ENCODE data around the gene MTF1.
A peak's percentile ranks its signal among the peaks of the same experiment; 100 is the strongest.
"Not testable (repeated sequence)": the region's sequence is repeated elsewhere in the genome, so short reads cannot be mapped to it uniquely, and the experiment has no call there.

MTF1 gene

DNA sequence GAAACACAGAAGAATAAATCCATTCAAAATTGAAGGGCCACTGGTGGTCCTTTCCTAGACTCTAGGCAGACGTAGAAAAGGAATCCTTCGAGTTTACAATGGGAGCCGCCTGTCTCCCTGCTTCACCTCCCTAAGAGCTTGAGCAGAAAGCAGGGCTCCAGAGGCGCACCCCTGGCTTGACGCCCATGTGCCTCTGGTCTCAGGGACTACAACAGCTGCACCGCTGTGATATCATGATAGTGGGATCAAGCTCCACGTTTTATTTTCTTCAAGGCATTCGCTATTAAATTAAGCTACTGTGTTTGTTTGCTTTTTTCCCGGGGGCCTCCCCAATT is 52.2 kb downstream of the MTF1 start:
- ATAC-seq (no peak), DNase-seq (no peak)
- peaks cover 53% of the 10 kb centered on the region for H3K36me3 Mint-ChIP-seq (ENCODE audit: low read depth)
- no peaks in the 10 kb centered on the region for H3K27me3 Mint-ChIP-seq
- peak overlapping the region; percentile 93 for H3K27ac Mint-ChIP-seq
- H3K4me3 Mint-ChIP-seq, result peak overlapping the region; percentile 91
- peaks cover 48% of the 10 kb centered on the region for H3K4me1 Mint-ChIP-seq
- no peaks in the 10 kb centered on the region for H3K9me3 Mint-ChIP-seq

DNA sequence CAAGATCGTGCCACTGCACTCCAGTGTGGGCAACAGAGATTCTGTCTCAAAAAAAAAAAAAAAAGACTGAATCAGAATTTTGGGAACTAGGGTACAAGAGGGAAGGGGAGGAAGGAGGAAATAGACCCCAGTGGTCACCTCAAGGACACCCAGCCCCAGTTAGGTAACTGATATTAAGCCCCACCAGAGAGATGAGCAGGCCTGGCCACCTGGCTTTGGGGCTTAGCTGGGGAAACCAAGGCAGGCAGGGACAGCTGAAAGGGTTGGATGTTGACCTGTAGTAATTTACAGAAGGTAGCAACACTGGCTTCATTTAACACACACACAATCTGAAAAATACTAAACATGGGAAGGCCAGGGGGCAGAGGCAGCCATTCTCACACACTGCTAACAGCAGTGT is 57.0 kb downstream of the MTF1 start:
- H3K4me3 Mint-ChIP-seq, result no peak overlapping the region
- no peak for DNase-seq
- H3K36me3 Mint-ChIP-seq (ENCODE audit: low read depth), result peaks cover 62% of the 10 kb centered on the region
- H3K27me3 Mint-ChIP-seq, result no peaks in the 10 kb centered on the region
- peaks cover 23% of the 10 kb centered on the region for H3K4me1 Mint-ChIP-seq
- ATAC-seq, result no peak
- H3K9me3 Mint-ChIP-seq, result no peaks in the 10 kb centered on the region
- H3K27ac Mint-ChIP-seq, result no peak overlapping the region

DNA sequence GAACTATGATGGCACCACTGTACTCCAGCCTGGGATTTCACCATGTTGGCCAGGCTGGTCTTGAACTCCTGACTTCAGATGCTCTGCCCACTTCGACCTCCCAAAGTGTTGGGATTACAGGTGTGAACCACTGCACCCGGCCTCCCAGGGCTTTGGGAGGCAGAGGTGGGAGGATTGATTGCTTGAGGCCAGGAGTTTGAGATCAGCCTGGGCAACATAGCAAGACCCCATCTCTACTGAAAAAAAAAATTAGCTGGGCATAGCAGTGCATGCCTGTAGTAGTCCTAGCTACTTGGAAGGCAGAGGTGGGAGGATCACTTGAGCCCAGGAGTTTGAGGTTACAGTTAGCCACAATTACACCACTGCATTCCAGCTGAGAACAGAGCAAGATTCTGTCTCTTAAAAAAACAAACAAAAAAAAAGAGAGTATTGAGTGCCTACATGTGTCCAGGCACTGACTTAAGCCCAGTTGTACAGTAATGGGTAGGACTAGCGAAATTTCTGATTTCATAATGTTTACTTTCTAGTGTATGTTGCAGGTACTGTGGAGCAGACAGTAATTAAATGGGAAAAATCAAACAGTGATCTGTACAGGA is 61.5 kb downstream of the MTF1 start:
- no peak overlapping the region for H3K27ac Mint-ChIP-seq
- peaks cover 20% of the 10 kb centered on the region for H3K36me3 Mint-ChIP-seq (ENCODE audit: low read depth)
- no peak overlapping the region for H3K4me3 Mint-ChIP-seq
- no peak for DNase-seq
- no peaks in the 10 kb centered on the region for H3K9me3 Mint-ChIP-seq
- ATAC-seq, result no peak
- H3K4me1 Mint-ChIP-seq, result peaks cover 20% of the 10 kb centered on the region
- peaks cover 8% of the 10 kb centered on the region for H3K27me3 Mint-ChIP-seq

DNA sequence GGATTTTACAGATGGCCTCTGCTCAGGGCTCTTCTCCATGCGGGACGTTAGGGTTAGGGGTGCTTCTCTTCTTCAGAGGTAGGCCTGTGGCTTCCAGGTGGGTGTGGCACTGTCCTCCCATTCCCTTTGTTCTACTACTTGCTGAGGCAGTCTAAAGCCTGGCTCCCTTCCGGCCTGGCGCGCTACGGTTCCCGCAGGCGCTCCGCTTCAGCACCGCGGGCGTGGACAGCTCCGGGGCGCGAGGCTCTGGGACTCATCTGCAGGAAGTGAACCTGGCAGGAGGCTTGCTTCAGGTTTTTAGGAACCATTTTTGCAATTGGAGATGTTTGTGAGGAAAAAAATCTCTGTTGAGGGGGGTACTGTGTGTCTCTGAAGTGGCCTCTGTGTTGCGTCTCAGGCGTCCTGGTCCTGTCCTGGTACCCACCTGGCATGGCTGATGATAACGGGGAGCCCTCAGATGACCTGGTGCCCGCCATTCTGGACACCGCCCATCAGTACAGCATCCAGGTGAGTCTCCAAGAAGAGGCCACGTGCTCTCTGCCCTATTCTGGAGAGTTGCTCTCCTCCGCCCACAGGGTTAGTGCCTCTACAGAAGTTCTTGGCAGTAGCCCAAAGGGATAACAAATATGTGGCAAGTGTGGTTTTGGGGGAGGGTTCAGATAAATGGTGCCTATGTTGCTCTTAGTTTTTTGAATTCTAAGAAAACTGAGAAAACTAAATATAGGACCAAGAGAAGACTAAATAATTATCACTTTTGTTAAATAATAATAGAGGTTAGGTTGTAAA is 63.9 kb downstream of the MTF1 start:
- H3K27me3 Mint-ChIP-seq, result peaks cover 29% of the 10 kb centered on the region
- ATAC-seq, result no peak
- no peak overlapping the region for H3K27ac Mint-ChIP-seq
- peak; percentile 56 for DNase-seq
- peaks cover 20% of the 10 kb centered on the region for H3K4me1 Mint-ChIP-seq
- peak overlapping the region; percentile 60 for H3K4me3 Mint-ChIP-seq
- H3K9me3 Mint-ChIP-seq, result no peaks in the 10 kb centered on the region
- peaks cover 8% of the 10 kb centered on the region for H3K36me3 Mint-ChIP-seq (ENCODE audit: low read depth)

DNA sequence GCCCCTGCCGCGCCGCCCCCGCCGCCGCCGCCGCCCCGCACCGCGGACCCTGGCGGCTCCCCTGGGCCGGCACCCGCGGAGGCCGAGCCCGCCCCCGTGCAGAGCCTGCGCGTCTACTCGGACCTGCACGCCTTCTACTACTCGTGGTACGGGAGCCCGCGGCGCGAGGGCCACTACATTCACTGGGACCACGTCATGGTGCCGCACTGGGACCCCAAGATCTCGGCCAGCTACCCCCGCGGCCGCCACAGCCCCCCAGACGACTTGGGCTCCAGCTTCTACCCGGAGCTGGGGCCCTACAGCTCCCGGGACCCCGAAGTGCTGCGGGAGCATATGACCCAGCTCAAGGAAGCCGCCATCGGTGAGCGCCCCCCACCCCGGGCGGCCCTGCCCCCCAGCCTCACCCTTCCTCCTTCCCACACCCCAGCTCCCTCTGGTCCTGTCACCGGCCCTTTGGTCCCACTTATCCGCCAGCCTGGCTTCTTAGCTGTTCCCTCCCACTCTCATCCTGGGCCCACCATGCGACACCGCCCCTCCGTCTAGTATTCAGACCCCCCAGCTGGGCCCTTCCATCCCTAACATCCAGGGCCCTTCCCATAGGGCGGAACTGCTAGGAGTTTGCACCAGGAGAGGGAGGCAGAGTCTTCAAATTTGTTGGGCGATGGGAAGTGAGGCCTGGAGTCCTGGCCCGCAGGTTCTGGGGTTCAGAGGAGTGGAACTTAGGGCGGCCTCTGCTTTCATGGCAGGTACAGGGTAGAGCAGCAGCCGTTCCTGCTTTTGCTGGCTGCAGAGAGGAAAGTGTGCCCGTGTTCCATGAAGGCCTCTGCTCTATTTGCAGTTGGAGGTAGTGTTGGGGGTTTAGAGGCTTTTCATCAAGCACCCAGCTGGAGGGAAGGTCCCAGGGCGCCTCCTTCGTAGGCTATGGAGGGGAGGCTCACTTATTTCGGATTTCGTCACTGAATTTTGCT is 64.7 kb downstream of the MTF1 start:
- peaks cover 31% of the 10 kb centered on the region for H3K27me3 Mint-ChIP-seq
- DNase-seq (no peak), ATAC-seq (peak; percentile 21)
- H3K4me3 Mint-ChIP-seq, result peak overlapping the region; percentile 60
- peaks cover 3% of the 10 kb centered on the region for H3K36me3 Mint-ChIP-seq (ENCODE audit: low read depth)
- H3K4me1 Mint-ChIP-seq, result peaks cover 20% of the 10 kb centered on the region
- H3K9me3 Mint-ChIP-seq, result no peaks in the 10 kb centered on the region
- H3K27ac Mint-ChIP-seq, result no peak overlapping the region

DNA sequence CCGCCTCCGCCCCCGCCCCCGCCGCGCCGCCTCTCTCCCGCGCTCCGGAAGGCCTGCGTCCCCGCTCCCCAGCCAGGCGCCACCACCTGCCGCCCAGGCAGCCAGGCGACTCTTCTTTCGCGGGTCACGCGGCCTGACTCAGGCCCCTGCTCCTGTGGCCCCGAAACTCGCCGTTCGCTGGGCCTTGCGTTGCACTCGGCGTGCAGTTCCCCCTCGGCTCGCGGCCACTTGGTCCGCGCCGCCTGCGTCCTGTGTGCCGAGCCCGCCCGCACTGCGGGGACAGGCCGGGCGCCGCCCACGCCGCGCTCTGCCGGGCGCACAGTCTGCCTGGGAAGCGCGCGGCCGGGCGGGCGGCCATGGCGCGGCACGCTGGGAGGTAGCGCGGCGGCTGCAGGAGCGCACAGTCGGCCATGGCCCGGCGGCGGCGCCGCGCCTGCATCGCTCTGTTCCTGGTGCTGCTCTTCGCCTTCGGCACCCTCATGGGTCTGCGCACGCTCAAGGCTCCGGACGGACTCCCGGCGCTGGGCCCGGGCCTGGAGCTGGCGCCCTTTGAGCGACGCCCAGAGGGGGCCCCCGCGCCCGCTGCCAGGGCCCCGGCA is 65.5 kb downstream of the MTF1 start, which contains the start of gene MANEAL:
Gene MANEAL (plus strand): TSS at position 75 of the 599 bp plus-strand sequence. CDS start 336 bp downstream, at position 411.
- Mint-ChIP-seq H3K9me3 (no peaks in the 10 kb centered on the region), H3K27ac (no peak within 1 kb of the TSS), H3K36me3 (ENCODE audit: low read depth) (peaks cover 2% of the 10 kb centered on the region), H3K4me1 (peaks cover 20% of the 10 kb centered on the region), H3K27me3 (peaks cover 32% of the 10 kb centered on the region), H3K4me3 (peak within 1 kb of the TSS; percentile 60)
- DNase-seq (peak; percentile 42), ATAC-seq (peak; percentile 61)

DNA sequence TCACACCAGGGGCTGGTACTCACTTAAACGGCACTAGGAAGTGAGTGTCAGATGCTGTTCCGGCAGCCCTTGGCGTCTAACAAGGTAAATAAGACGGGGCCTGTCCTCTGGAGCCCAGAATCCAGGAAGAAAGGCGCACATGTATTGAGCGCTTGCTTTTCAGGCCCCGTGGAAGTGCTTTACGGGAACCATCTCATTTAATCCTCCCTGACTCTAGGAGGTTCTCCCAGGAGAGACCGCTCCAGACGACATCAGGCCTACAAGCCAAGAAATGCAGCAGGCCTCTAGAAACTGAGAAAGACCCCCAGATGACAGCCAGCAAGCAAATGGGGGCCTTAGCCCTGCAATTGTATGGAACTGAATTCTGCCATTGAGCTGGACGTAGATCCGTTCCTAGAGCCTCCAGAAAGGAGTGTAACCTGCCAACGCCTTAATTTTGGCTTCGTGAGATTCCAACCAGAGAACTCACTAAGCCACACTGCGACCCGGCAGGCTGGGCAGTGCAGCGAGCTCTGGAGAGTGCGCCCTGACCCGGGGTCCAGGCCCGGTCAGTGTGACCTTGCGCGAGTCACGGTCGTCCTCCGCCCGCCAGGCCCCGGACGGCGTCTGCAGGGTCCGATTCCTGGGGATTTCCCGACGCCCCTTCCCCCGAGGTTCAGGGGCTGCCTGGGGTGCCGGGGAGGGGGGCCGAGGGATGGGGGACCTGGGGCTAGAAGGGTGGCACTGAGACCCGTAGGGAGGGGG is 66.3 kb downstream of the MTF1 start:
- DNase-seq (no peak), ATAC-seq (no peak)
- peaks cover 1% of the 10 kb centered on the region for H3K36me3 Mint-ChIP-seq (ENCODE audit: low read depth)
- peak overlapping the region; percentile 21 for H3K4me3 Mint-ChIP-seq
- H3K9me3 Mint-ChIP-seq, result no peaks in the 10 kb centered on the region
- H3K4me1 Mint-ChIP-seq, result peaks cover 20% of the 10 kb centered on the region
- H3K27me3 Mint-ChIP-seq, result peaks cover 39% of the 10 kb centered on the region
- H3K27ac Mint-ChIP-seq, result no peak overlapping the region

DNA sequence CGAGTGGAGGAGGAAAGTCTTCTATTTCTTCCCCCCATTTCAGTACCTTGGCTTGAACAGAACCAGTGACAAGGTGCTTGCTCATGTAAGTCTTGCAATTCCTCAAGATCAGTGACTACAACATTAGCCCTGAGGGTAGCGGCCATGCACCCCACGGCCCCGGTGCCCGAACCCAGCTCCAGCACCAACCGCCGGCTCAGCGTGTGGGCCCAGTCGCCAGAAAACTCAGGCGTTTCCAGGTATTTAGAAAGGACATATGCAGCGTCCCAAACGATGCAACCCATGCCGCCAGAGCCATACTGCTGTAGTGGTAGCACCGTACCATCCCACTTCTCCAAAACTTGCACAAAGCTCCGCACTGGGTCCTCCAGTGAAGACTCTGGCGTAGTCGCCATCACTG is 76.9 kb downstream of the MTF1 start:
- no peaks in the 10 kb centered on the region for H3K36me3 Mint-ChIP-seq (ENCODE audit: low read depth)
- peaks cover 22% of the 10 kb centered on the region for H3K27me3 Mint-ChIP-seq
- H3K27ac Mint-ChIP-seq, result no peak overlapping the region
- DNase-seq (no peak), ATAC-seq (no peak)
- H3K9me3 Mint-ChIP-seq, result no peaks in the 10 kb centered on the region
- H3K4me3 Mint-ChIP-seq, result no peak overlapping the region
- peaks cover under 1% of the 10 kb centered on the region for H3K4me1 Mint-ChIP-seq

DNA sequence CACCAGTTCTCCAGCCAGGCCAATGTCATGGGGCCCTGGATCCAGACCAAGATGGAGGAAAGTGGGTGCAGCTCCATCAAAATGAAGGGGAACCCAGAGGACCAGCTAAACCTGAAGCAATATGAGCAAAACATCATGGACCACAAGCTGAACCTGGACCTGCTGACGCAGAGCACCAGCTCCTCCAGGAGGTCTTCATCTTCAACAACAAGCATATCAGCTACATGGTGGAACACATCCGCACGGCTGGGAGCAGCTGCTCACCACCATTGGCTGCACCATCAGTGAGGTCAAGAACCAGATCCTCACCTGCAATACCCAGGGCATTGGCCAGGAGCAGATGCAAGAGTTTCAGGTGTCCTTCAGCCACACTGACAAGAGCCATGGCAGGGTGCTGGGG is 80.7 kb downstream of the MTF1 start:
- Mint-ChIP-seq H3K27me3 (peaks cover 8% of the 10 kb centered on the region), H3K4me1 (peaks cover 10% of the 10 kb centered on the region), H3K27ac (no peak overlapping the region), H3K36me3 (ENCODE audit: low read depth) (no peaks in the 10 kb centered on the region), H3K4me3 (no peak overlapping the region), H3K9me3 (peaks cover 3% of the 10 kb centered on the region)
- DNase-seq, result no peak
- ATAC-seq, result no peak

DNA sequence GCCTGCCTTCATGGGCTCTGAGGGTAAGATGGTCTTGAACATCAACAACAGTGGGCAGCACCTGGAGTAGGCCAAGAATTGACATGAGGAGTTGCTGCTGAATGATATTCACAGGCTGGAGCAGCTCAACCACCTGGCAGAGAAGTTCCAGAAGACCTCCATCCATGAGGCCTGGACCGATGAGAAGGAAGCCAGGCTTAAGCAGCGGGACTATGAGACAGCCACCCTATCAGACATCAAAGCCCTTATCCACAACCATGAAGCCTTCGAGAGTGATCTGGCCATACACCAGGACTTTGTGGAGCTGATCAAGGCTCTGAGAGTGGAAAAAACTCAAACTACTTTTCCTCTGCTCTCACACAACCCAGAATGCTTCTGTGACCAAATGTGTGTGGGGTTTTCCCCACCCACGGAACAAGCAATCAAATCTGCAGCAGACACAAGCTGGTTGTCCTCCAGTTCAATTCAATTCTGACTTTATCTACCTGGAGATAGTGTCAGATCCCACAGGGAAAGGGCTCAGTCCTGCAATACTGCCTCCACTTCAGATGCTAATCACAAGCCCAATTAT is 82.4 kb downstream of the MTF1 start:
- Mint-ChIP-seq H3K9me3 (peaks cover 3% of the 10 kb centered on the region), H3K27ac (no peak overlapping the region), H3K27me3 (peaks cover 14% of the 10 kb centered on the region), H3K36me3 (ENCODE audit: low read depth) (no peaks in the 10 kb centered on the region), H3K4me3 (no peak overlapping the region), H3K4me1 (peaks cover 10% of the 10 kb centered on the region)
- ATAC-seq, result peak; percentile 77
- peak; percentile 32 for DNase-seq

DNA sequence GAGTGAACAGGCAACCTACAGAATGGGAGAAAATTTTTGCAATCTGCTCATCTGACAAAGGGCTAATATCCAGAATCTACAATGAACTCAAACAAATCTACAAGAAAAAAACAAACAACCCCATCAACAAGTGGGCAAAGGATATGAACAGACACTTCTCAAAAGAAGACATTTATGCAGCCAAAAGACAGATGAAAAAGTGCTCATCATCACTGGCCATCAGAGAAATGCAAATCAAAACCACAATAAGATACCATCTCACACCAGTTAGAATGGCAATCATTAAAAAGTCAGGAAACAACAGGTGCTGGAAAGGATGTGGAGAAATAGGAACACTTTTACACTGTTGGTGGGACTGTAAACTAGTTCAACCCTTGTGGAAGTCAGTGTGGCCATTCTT is 88.0 kb downstream of the MTF1 start:
- ATAC-seq, result not testable (repeated sequence)
- peaks cover 47% of the 10 kb centered on the region for H3K27me3 Mint-ChIP-seq

DNA sequence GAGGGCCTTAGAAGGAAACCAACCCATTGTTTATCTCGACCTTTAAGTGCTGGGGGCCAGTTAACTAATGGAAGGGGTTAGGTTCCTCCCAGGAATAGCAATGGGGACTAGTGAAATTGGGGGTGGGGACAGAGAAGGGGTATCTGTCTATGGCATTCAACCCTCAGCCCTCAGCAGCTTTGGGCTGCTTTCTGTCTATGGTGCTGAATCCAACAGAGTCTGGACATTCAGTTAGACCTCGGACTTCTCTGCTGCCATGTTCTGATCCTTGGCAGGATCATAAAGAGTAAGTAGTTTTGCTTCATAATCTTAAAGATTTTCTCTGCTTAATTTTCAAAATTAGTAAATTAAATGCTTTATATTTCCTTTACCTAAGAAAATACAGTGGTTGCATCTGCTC is 91.9 kb downstream of the MTF1 start:
- ATAC-seq, result no peak
- Mint-ChIP-seq H3K4me3 (no peak overlapping the region), H3K27ac (no peak overlapping the region), H3K27me3 (peaks cover 74% of the 10 kb centered on the region), H3K9me3 (no peaks in the 10 kb centered on the region), H3K36me3 (ENCODE audit: low read depth) (peaks cover 2% of the 10 kb centered on the region), H3K4me1 (peaks cover 17% of the 10 kb centered on the region)
- DNase-seq, result no peak

More for the DNA sequence above, 88.0 kb downstream of the MTF1 start:
- H3K36me3 Mint-ChIP-seq (ENCODE audit: low read depth); H3K9me3 Mint-ChIP-seq; H3K4me3 Mint-ChIP-seq; DNase-seq; H3K27ac Mint-ChIP-seq; H3K4me1 Mint-ChIP-seq: not testable (repeated sequence)

DNA sequence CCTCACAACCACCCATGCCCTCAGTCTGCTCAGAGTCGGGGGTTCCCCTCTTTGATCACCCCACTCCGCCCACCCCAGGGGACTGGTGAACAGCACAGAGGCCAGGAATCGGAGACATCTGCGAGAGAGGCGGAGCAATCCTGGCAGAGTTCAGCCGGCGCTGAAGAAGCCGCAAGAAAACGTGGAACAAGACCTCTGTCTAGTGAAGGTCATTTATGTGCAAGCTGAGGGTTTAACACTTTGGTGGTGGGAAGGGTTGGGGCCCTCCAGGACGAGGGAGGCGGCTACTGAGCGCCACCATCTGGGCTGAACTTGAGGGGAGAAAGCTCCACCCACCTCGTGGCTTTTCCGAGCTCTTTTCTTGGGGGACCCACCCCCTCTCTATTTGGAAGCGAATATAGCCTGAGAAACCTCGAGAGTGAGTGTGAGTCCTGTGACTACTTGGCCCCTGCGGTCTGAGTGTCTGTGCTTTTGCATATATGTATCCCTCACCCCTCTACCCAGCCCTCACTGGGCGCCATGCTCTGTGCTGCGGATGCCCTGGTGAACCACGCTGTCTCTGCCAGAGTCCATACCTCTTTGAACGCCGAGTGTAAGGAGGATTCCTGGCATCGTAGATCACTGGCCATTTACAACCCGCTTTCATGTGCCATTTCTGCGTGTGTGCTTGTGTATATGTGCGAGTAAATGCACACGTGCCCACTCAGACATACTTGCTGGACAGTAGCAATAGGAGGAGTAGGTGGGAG is 93.3 kb downstream of the MTF1 start:
- H3K27me3 Mint-ChIP-seq, result peaks cover 83% of the 10 kb centered on the region
- peak; percentile 87 for ATAC-seq

More for the DNA sequence above, 93.3 kb downstream of the MTF1 start:
- no peak overlapping the region for H3K27ac Mint-ChIP-seq
- peaks cover 2% of the 10 kb centered on the region for H3K36me3 Mint-ChIP-seq (ENCODE audit: low read depth)
- H3K4me3 Mint-ChIP-seq, result peak overlapping the region; percentile 38
- no peaks in the 10 kb centered on the region for H3K9me3 Mint-ChIP-seq
- H3K4me1 Mint-ChIP-seq, result peaks cover 17% of the 10 kb centered on the region
- DNase-seq, result peak; percentile 42

Measured in activated naive CD8-positive, alpha-beta T cell treated with anti-CD3 and anti-CD28 coated beads, Interleukin-2, amount 50 U/mL, for 24 hours (primary cell).